SK-N-SH (cell line): ENCODE measurements around the gene HPCAL1. TPM values are rescaled to one million over a fixed set of nuclear protein-coding genes. Genes with fewer than 3 reads are reported as not detected.
A peak's percentile ranks its signal among the peaks of the same experiment; 100 is the strongest.

Source experiments
- CTCF ChIA-PET: fragments of 300-600, 350-600 bp; formaldehyde crosslinking; extraction: SDS; loops from one replicate; lab custom pipeline; 2021; lab: Yijun Ruan, JAX
- POLR2A ChIA-PET: fragments of 350-600 bp; sonication (Branson Sonifier 250); formaldehyde crosslinking; extraction: SDS; loops from one replicate; lab custom pipeline; 2020; ENCODE audit warnings: antibody characterized with exemption, inconsistent platforms; lab: Yijun Ruan, JAX
- DNase-seq: peaks from one replicate; pipeline ENCODE4 v3.0.0; 2012
- H2AFZ ChIP-seq: fragments of 200-600 bp; sonication (generic); 2 replicates; pipeline ENCODE4 v1.8.1; 2016; ENCODE audit warnings: antibody characterized with exemption, mild to moderate bottlenecking, low read depth
- H3F3A ChIP-seq: fragments of 200-600 bp; sonication (generic); replicated peaks from 2 replicates; pipeline ENCODE3; 2016; ENCODE audit warnings: antibody characterized with exemption, mild to moderate bottlenecking; ENCODE audit not compliant: insufficient read depth
- H3K27ac ChIP-seq, 2 experiments: fragments of 200-500 bp in 1 of 2; fragments of 200-600 bp in 1 of 2; sonication (Bioruptor generic) in 1 of 2; sonication (generic), shearing (Covaris generic) in 1 of 2; 2 replicates each; pipeline versions ENCODE4 v1.5.1 to v1.6.1; 2014 to 2016; ENCODE audit warnings: low read depth in 2 of 2, inconsistent platforms in 1 of 2, low read length in 1 of 2, mild to moderate bottlenecking in 1 of 2, mixed read lengths in 1 of 2
- H3K27me3 ChIP-seq: fragments of 200-600 bp; sonication (generic), shearing (Covaris generic); 2 replicates; pipeline ENCODE4 v1.6.1; 2016; ENCODE audit warnings: mixed run types; ENCODE audit not compliant: insufficient read depth
- H3K36me3 ChIP-seq, 2 experiments: fragments of 200-500 bp in 1 of 2; fragments of 200-600 bp in 1 of 2; sonication (Bioruptor generic) in 1 of 2; sonication (generic) in 1 of 2; replicated peaks in 1 of 2; 2 replicates each; pipeline versions ENCODE3 to v1.5.1; 2014 to 2016; ENCODE audit warnings: low read length in 1 of 2, mild to moderate bottlenecking in 1 of 2; ENCODE audit not compliant: insufficient read depth in 2 of 2, control insufficient read depth in 1 of 2
- H3K4me1 ChIP-seq, 2 experiments: fragments of 200-500 bp in 1 of 2; fragments of 200-600 bp in 1 of 2; sonication (Bioruptor generic) in 1 of 2; sonication (generic), shearing (Covaris generic) in 1 of 2; 2 replicates each; pipeline versions ENCODE4 v1.5.1 to v1.6.1; 2014 to 2016; ENCODE audit warnings: low read depth in 1 of 2, low read length in 1 of 2, mixed run types in 1 of 2; ENCODE audit not compliant: insufficient read depth in 2 of 2, control insufficient read depth in 1 of 2
- H3K4me2 ChIP-seq: fragments of 200-600 bp; sonication (generic), shearing (Covaris generic); 2 replicates; pipeline ENCODE4 v1.6.1; 2017; ENCODE audit warnings: mixed run types
- H3K4me3 ChIP-seq, 2 experiments: fragments of 200-500 bp in 1 of 2; fragments of 200-600 bp in 1 of 2; sonication (Bioruptor generic) in 1 of 2; sonication (generic), shearing (Covaris generic) in 1 of 2; 2 replicates each; pipeline versions ENCODE4 v1.5.1 to v1.8.1; 2014 to 2016; ENCODE audit warnings: low read depth in 2 of 2, inconsistent platforms in 1 of 2, low read length in 1 of 2, mild to moderate bottlenecking in 1 of 2, mixed read lengths in 1 of 2, moderate library complexity in 1 of 2
- H3K79me2 ChIP-seq: fragments of 200-600 bp; sonication (generic); 2 replicates; pipeline ENCODE4 v1.8.1; 2017; ENCODE audit warnings: mild to moderate bottlenecking; ENCODE audit not compliant: insufficient read depth
- H3K9ac ChIP-seq: fragments of 200-600 bp; sonication (generic); 2 replicates; pipeline ENCODE4 v1.6.1; 2017; ENCODE audit warnings: mixed run types
- H3K9me2 ChIP-seq: fragments of 200-600 bp; sonication (generic); 2 replicates; pipeline ENCODE4 v1.6.1; 2017; ENCODE audit warnings: mixed run types
- H3K9me3 ChIP-seq: fragments of 200-600 bp; sonication (generic); 2 replicates; pipeline ENCODE4 v1.6.1; 2017; ENCODE audit warnings: mixed run types, mild to moderate bottlenecking, moderate library complexity
- H4K20me1 ChIP-seq: fragments of 200-600 bp; sonication (generic); 2 replicates; pipeline ENCODE4 v1.6.1; 2017; ENCODE audit warnings: mild to moderate bottlenecking, mixed run types; ENCODE audit not compliant: insufficient read depth
- CHD2 ChIP-seq: fragments of 150-350 bp; IDR thresholded peaks from 2 replicates; pipeline ENCODE4 v1.6.1; 2018; ENCODE audit warnings: low read length; ENCODE audit not compliant: partially characterized antibody
- EP300 ChIP-seq, 2 experiments: IDR thresholded peaks; 2 replicates each; pipeline versions ENCODE4 v1.4.0 to v1.6.1; 2012; ENCODE audit warnings: borderline replicate concordance in 1 of 2, low read depth in 1 of 2, low read length in 1 of 2
- FOSL2 ChIP-seq: IDR thresholded peaks from 2 replicates; pipeline ENCODE4 v1.4.0; 2012; ENCODE audit warnings: low read depth, mild to moderate bottlenecking, moderate library complexity, borderline replicate concordance
- FOXJ3 ChIP-seq: sonication (generic); formaldehyde crosslinking; IDR thresholded peaks from 2 replicates; pipeline ENCODE4 v1.5.1; 2020; ENCODE audit warnings: mild to moderate bottlenecking, missing genetic modification reagents
- FOXM1 ChIP-seq: IDR thresholded peaks from 2 replicates; pipeline ENCODE4 v1.4.0; 2012; ENCODE audit warnings: low read depth, mild to moderate bottlenecking
- GATA2 ChIP-seq: sonication (generic); formaldehyde crosslinking; IDR thresholded peaks from 2 replicates; pipeline ENCODE4 v1.5.0; 2020; ENCODE audit warnings: mild to moderate bottlenecking, missing genetic modification reagents
- NRF1 ChIP-seq: IDR thresholded peaks from 2 replicates; pipeline ENCODE4 v1.6.1; 2012; ENCODE audit warnings: low read depth, mild to moderate bottlenecking, low read length
- RCOR1 ChIP-seq: fragments of 150-350 bp; IDR thresholded peaks from 2 replicates; pipeline ENCODE4 v1.6.1; 2017; ENCODE audit warnings: antibody characterized with exemption, low read length
- TAF1 ChIP-seq: IDR thresholded peaks from 2 replicates; pipeline ENCODE4 v1.6.1; 2012; ENCODE audit warnings: low read depth, mild to moderate bottlenecking, low read length, moderate library complexity, borderline replicate concordance
- TEAD4 ChIP-seq: IDR thresholded peaks from 2 replicates; pipeline ENCODE4 v1.4.0; 2012; ENCODE audit warnings: mild to moderate bottlenecking, borderline replicate concordance; ENCODE audit not compliant: insufficient read depth
- WGBS: methylation state at CpG from one replicate; pipeline ENCODE4 v1.1.6; 2017; ENCODE audit warnings: low lambda C conversion rate; 5-methylcytosine and 5-hydroxymethylcytosine counted together
- polyA plus RNA-seq, 3 experiments: library from polyadenylated mRNA; depleted of rRNA; stranded (reverse); fragments of >200 nt; gene quantifications; 2 replicates each; pipeline ENCODE4 v1.2.3, GENCODE V29; 2012

HPCAL1 gene
- polyA plus RNA-seq, 1 of the 3 experiments (the other 2 are of a cell fraction): 77.0 TPM

- TF ChIP-seq RCOR1 (no peak), CHD2 (no peak), TAF1 (no peak), FOXM1 (no peak)
Measured at GRCh38 chr2:10381997-10382353, 79.3 kb downstream of the HPCAL1 start (continued).

GRCh38 chr2:10382354-10383061 lies 79.8 kb downstream of the HPCAL1 start:
- Histone ChIP-seq H4K20me1 (peaks cover 5% of the 10 kb centered on the region; the same call in 1 of the 2 replicates), H3F3A (no peaks in the 10 kb centered on the region), H2AFZ (no peak overlapping the region), H3K27ac (peak overlapping the region in 1 of 2 experiments; percentile 1; a peak in 1 of 4 replicates), H3K27me3 (no peaks in the 10 kb centered on the region), H3K9me3 (no peaks in the 10 kb centered on the region), H3K9ac (no peak overlapping the region), H3K79me2 (no peaks in the 10 kb centered on the region), H3K36me3 (no peaks in the 10 kb centered on the region), H3K4me2 (no peak overlapping the region), H3K9me2 (no peaks in the 10 kb centered on the region), H3K4me3 (no peak overlapping the region), H3K4me1 (peaks cover 7 to 70% of the 10 kb centered on the region in 2 experiments; a peak in 2 of 4 replicates)
- TF ChIP-seq GATA2 (CRISPR knock-in tag): no peak
- TF ChIP-seq EP300 (IDR thresholded peaks at IDR 0.05; ENCODE audit: borderline replicate concordance in 1 of 2, low read depth in 1 of 2, low read length in 1 of 2): no peak
- TF ChIP-seq FOXJ3 (CRISPR knock-in tag): no peak
- no peak for TF ChIP-seq NRF1
- 91% methylated on average over 16 of the region's 18 CpGs for WGBS
- POLR2A ChIA-PET: interaction anchor here (0.6 to 1.4 kb wide), 3 partner anchors 10 to 1110 kb away, joined by 3 to 4 read pairs (median 4); no protein-coding TSS in a partner anchor
- DNase-seq: no peak
- CTCF ChIA-PET: interaction anchor here (0.8 to 2.7 kb wide), 6 partner anchors 10 to 285 kb away, joined by 3 to 14 read pairs (median 5); partner anchors contain the start of gene HPCAL1

- Histone ChIP-seq H3K27ac (0 out of 4 replicates have a peak overlapping the region, but pooled peaks of 1 of the 2 experiments have one; percentile 5), H3K36me3 (no peaks in the 10 kb centered on the region), H3K4me1 (peaks cover 7 to 80% of the 10 kb centered on the region in 2 experiments; a peak in 2 of 4 replicates), H3K79me2 (no peaks in the 10 kb centered on the region), H2AFZ (no peak overlapping the region), H3K9ac (no peak overlapping the region), H3K27me3 (no peaks in the 10 kb centered on the region), H3K4me2 (no peak overlapping the region), H4K20me1 (peaks cover 9% of the 10 kb centered on the region; the same call in 1 of the 2 replicates), H3K9me3 (no peaks in the 10 kb centered on the region), H3F3A (no peaks in the 10 kb centered on the region), H3K9me2 (no peaks in the 10 kb centered on the region), H3K4me3 (no peak overlapping the region)
- WGBS: 84% methylated on average over 8 of the region's 8 CpGs
- ChIA-PET POLR2A (no interaction called here), CTCF (interaction anchor here (0.7 to 2.7 kb wide), 9 partner anchors 8 to 263 kb away, joined by 3 to 14 read pairs (median 4); partner anchors contain the start of gene HPCAL1)
- peak; percentile 26; the same call in 1 of the 2 replicates for TF ChIP-seq GATA2 (CRISPR knock-in tag)
- TF ChIP-seq TEAD4: no peak
- TF ChIP-seq FOSL2: no peak
- no peak for DNase-seq
Measured at GRCh38 chr2:10383960-10384734, 81.4 kb downstream of the HPCAL1 start.
